H1 (cell line): ENCODE results near the gene MMP20. TPM values are rescaled to one million over a fixed set of nuclear protein-coding genes. Genes with fewer than 3 reads are reported as not detected.

Experiments used
- BRCA1 ChIP-seq: IDR thresholded peaks from 2 replicates; pipeline ENCODE4 v1.6.1; 2012; ENCODE audit warnings: low read depth, low read length, improper control_type of control experiment
- CHD7 ChIP-seq: fragments of 300-600 bp; sonication (generic); IDR thresholded peaks from 2 replicates; pipeline ENCODE4 v1.7.1; 2012; ENCODE audit warnings: low read length, moderate library complexity, mild to moderate bottlenecking, inconsistent platforms; ENCODE audit not compliant: insufficient replicate concordance
- polyA plus RNA-seq, 7 experiments: library from polyadenylated mRNA; depleted of rRNA in 3 of 7; stranded (reverse) in 5 of 7; unstranded in 2 of 7; fragments of >200 nt in 5 of 7; fragments of 200-250 nt in 2 of 7; gene quantifications; 1 replicate in 5 of 7; 2 replicates in 1 of 7; 4 replicates in 1 of 7; pipeline versions ENCODE4 v1.2.1 to v1.2.3, GENCODE V29; 2011 to 2013; ENCODE audit warnings: missing spikeins in 2 of 7, mixed read lengths in 2 of 7
- total RNA-seq: library from RNA; stranded (reverse); fragmentation: NEBNext Ultra II Directional; extraction: Animal tissue kit (Norgen Biotek cat#: 25700); gene quantifications from 2 replicates; pipeline ENCODE4 v1.2.1, GENCODE V29; 2021

Gene MMP20
- total and polyA plus RNA-seq, 2 of the 8 experiments (the other 6 are each of a cell fraction or from before 2014, with no cell fraction given) = not detected

DNA sequence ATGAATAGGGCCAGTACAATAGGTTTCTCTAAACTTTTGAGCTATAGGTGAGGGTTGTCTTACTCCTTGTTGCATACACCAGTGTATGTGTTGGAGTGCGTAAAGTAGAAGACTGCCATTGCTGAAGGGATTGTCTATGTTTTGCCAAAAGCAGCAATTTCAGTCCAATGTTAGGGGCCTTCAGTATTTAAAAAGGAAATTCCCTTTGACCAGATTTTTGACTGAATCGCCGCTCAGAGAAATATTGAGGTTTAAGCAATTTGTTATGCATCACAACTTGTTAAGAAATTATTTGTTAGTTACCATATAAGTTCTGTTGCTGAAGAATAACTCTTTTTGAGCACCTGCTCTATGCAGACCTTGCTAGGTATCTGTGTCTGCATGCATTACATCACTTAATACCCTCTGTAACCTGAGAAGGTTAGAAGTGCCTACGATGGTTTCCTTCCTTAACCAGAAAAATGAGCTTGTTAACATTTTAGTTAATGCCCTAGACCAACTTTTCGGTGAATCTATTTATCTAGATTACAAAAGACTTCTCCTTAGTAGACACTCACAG is 33.9 kb downstream of the MMP20 start (continued):
- no peak for TF ChIP-seq CHD7
- TF ChIP-seq BRCA1 = no peak
